Glutamatergic neuron (in vitro differentiated cells): ENCODE measurements around the gene ASTN2. TPM values are rescaled to one million over a fixed set of nuclear protein-coding genes. Genes with fewer than 3 reads are reported as not detected.

Source experiments
- DNase-seq: peaks from one replicate; pipeline ENCODE4 v3.0.0; 2022
- H3K27ac Mint-ChIP-seq: one replicate; pipeline ENCODE4 v1.8.0; 2020; ENCODE audit warnings: mild to moderate bottlenecking, mixed read lengths, inconsistent platforms; ENCODE audit not compliant: unreplicated experiment
- H3K27me3 Mint-ChIP-seq: one replicate; pipeline ENCODE4 v1.8.0; 2020; ENCODE audit warnings: mild to moderate bottlenecking, moderate library complexity, mixed read lengths, inconsistent platforms; ENCODE audit not compliant: unreplicated experiment
- H3K36me3 Mint-ChIP-seq: one replicate; pipeline ENCODE4 v1.8.0; 2020; ENCODE audit warnings: mild to moderate bottlenecking, mixed read lengths, inconsistent platforms; ENCODE audit not compliant: unreplicated experiment
- H3K4me1 Mint-ChIP-seq: one replicate; pipeline ENCODE4 v1.8.0; 2020; ENCODE audit warnings: mild to moderate bottlenecking, low read depth, mixed read lengths, inconsistent platforms; ENCODE audit not compliant: unreplicated experiment
- H3K4me3 Mint-ChIP-seq: one replicate; pipeline ENCODE4 v1.8.0; 2020; ENCODE audit warnings: mild to moderate bottlenecking, mixed read lengths, inconsistent platforms; ENCODE audit not compliant: unreplicated experiment
- H3K9me3 Mint-ChIP-seq: one replicate; pipeline ENCODE4 v1.8.0; 2020; ENCODE audit warnings: mild to moderate bottlenecking, moderate library complexity, mixed read lengths, inconsistent platforms; ENCODE audit not compliant: unreplicated experiment
- total RNA-seq: library from RNA; stranded (reverse); fragmentation: NEBNext Ultra II Directional; extraction: Animal tissue kit (Norgen Biotek cat#: 25700); gene quantifications from one replicate; pipeline ENCODE4 v1.2.1, GENCODE V29; 2021; ENCODE audit not compliant: unreplicated experiment
- TF ChIP-seq, protein P1 (sequence below): fragments of 200-600 bp; sonication (generic); IDR thresholded peaks from one replicate; pipeline ENCODE4 v1.5.0; 2021; ENCODE audit not compliant: partially characterized antibody, unreplicated experiment

Gene ASTN2
- total RNA-seq, 1 donor from 2014 or later, result 134 TPM

DNA sequence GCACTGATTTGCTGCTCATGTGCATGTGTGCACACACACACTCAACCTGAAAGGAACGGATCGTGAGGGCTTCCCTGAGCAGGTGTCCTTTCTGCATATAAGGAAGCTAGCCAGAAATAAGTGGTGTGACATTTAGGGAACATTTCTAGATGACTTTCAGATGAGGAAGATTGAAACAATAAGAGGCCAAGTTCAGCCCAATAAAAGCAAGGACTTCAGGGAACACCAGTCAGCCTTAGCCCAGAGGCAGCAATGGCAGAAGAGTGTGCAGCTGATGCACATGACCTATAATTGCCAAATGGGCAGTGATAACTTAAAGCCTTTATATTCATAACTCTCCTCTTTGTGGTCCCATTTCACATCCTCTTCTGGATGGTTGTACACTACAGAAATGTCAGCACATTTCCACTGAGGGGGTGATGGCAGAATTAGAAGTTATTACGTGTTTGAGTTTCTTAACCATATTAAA is 472.2 kb downstream of the ASTN2 start:
- Mint-ChIP-seq H3K27me3 (no peaks in the 10 kb centered on the region), H3K9me3 (peaks cover 2% of the 10 kb centered on the region), H3K27ac (no peak overlapping the region), H3K4me1 (peaks cover 10% of the 10 kb centered on the region), H3K36me3 (no peaks in the 10 kb centered on the region), H3K4me3 (no peak overlapping the region)
- TF ChIP-seq, protein P1, sequence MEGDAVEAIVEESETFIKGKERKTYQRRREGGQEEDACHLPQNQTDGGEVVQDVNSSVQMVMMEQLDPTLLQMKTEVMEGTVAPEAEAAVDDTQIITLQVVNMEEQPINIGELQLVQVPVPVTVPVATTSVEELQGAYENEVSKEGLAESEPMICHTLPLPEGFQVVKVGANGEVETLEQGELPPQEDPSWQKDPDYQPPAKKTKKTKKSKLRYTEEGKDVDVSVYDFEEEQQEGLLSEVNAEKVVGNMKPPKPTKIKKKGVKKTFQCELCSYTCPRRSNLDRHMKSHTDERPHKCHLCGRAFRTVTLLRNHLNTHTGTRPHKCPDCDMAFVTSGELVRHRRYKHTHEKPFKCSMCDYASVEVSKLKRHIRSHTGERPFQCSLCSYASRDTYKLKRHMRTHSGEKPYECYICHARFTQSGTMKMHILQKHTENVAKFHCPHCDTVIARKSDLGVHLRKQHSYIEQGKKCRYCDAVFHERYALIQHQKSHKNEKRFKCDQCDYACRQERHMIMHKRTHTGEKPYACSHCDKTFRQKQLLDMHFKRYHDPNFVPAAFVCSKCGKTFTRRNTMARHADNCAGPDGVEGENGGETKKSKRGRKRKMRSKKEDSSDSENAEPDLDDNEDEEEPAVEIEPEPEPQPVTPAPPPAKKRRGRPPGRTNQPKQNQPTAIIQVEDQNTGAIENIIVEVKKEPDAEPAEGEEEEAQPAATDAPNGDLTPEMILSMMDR, result no peak
- DNase-seq, result no peak

DNA sequence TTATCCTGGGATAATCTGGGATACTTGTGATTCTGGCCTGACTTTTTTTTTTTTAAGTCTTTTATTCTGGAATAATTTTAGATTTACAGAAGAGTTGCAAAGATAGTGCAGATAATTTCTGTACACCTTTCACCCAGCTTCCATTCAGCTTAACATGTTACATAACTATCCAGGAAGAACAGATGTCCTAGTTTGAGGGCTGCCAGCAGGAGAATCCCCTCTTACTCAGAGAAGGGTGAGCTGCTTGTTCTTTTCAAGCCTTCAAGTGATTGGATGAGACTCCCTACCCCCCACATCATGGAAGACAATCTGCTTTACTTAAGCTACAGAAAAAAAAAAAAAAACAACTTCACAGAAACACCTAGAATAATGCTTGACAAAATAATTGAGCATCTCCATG is 473.6 kb downstream of the ASTN2 start:
- Mint-ChIP-seq H3K9me3 (peaks cover 3% of the 10 kb centered on the region), H3K4me1 (peaks cover 10% of the 10 kb centered on the region), H3K36me3 (no peaks in the 10 kb centered on the region), H3K4me3 (no peak overlapping the region), H3K27ac (no peak overlapping the region), H3K27me3 (no peaks in the 10 kb centered on the region)
- TF ChIP-seq, protein P1, result no peak
- DNase-seq, result no peak

GRCh38 chr9:116940614-116941215 is 474.1 kb downstream of the ASTN2 start:
- H3K4me1 Mint-ChIP-seq, result peaks cover 10% of the 10 kb centered on the region
- no peak overlapping the region for H3K4me3 Mint-ChIP-seq
- TF ChIP-seq, protein P1, result no peak
- no peak for DNase-seq
- no peaks in the 10 kb centered on the region for H3K36me3 Mint-ChIP-seq
- no peaks in the 10 kb centered on the region for H3K27me3 Mint-ChIP-seq
- no peak overlapping the region for H3K27ac Mint-ChIP-seq
- peaks cover 3% of the 10 kb centered on the region for H3K9me3 Mint-ChIP-seq

DNA sequence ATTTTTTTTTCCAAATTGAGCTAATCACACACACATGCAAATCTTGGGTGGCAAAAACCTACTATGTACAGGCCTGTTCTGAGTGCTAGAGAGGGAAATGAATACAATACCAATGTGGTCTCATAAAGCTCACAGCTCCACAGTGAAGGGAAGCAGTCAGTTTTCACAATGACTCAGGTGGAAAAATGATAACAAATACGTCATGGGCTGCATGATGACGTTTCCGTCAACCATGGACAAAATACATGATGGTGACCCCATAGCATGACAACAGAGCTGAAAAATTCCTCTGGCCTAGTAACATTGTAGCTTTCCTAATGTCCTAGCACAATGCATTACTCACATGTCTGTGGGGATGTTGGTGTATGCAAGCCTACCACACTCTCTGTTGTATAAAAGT is 475.2 kb downstream of the ASTN2 start:
- Mint-ChIP-seq H3K27me3 (no peaks in the 10 kb centered on the region), H3K4me1 (peaks cover 10% of the 10 kb centered on the region), H3K36me3 (no peaks in the 10 kb centered on the region), H3K27ac (no peak overlapping the region), H3K9me3 (peaks cover 3% of the 10 kb centered on the region), H3K4me3 (no peak overlapping the region)
- DNase-seq, result no peak
- TF ChIP-seq, protein P1, result no peak

- Mint-ChIP-seq H3K9me3 (peaks cover 3% of the 10 kb centered on the region), H3K27me3 (no peaks in the 10 kb centered on the region), H3K27ac (no peak overlapping the region), H3K4me1 (peaks cover 10% of the 10 kb centered on the region), H3K36me3 (no peaks in the 10 kb centered on the region), H3K4me3 (no peak overlapping the region)
- TF ChIP-seq, protein P1, result no peak
- DNase-seq, result no peak
Observed at GRCh38 chr9:116939161-116939560, 475.7 kb downstream of the ASTN2 start.
